ENCODE data around the gene MTMR1.

MTMR1 gene

DNA sequence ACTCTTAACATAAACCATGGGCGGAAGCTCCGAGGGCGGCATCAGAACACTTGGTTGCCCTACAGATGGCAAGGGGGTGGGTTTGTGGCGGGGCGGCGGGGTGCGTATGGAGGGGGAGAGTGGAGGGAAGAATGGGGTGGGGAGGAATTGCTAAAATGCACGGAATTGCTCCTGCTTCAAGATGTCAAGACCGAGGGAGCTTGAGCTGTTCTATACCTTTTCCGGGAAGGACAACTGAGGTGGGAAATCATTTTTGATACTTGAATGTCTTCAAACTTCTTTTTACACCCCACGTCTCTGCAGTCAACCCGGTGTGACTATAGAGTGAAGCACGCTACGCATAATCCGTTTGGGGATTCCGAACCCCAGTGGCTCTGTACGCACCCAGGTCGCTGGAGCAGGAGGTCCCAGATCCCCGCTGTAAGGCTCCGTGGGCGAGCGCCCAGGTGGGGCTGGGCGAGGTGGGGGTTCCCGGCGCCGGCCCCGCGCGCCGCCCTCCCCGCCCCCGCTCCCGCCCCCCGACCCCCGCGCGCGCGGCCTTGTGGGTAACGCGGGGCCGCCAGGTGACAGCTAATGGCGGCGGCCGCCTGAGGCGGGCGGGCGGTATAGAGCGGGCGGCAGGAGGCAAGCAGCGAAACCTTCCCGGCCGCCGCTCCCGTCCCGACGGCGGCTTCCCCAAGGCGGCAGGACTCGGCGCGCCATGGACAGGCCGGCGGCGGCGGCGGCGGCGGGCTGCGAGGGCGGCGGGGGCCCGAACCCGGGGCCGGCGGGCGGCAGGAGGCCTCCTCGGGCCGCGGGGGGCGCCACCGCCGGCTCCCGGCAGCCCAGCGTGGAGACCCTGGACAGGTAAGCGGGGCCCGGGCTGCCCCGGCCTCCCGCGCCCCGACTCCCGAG, at the start of gene MTMR1:
Gene MTMR1 (plus strand): TSS at position 566 of the 894 bp plus-strand sequence. CDS start 135 bp downstream, at position 701.
- no peak for DNase-seq (ENCODE audit: low read depth in 2 of 2)

DNA sequence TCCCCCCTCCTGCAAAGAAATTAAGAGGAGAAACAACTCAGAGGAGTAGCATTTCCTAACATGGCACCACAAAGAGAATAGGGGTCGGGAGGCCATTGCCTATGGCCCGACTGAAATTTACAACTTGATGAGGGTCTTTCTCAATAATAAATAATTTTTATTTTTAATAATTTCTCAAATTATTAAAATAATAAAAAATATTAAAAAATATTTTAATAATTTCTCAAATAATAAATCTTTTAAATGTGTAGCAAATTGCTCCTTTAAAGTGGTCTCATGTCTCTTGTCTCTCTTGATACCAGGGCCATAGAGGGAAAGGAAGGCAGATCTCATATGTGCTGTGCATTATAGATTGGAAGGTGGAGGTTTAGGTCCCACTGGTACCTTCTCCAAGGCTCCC, 49.2 kb upstream of the MTMR1 start:
- no peak for DNase-seq (ENCODE audit: low read depth in 2 of 2)

DNA sequence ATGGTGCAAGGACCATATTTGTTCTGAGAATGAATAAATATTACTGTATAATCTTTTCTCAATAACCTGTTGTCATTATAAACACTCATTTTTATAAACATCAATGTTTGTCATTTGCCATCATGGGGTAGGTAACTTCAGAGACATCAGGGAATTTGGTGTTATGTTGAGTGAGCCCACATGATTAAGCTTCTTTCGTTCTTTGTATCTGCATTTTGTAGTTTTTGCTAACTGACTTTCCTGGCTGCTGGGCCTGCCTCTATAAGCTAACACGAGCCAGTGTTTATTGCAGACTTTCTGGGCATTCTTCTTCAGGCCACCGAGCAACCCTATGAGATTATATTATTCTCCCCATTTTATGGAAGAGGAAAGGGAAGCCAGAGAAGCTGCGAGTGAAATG, 48.8 kb upstream of the MTMR1 start:
- DNase-seq (ENCODE audit: low read depth in 2 of 2) = no peak

DNA sequence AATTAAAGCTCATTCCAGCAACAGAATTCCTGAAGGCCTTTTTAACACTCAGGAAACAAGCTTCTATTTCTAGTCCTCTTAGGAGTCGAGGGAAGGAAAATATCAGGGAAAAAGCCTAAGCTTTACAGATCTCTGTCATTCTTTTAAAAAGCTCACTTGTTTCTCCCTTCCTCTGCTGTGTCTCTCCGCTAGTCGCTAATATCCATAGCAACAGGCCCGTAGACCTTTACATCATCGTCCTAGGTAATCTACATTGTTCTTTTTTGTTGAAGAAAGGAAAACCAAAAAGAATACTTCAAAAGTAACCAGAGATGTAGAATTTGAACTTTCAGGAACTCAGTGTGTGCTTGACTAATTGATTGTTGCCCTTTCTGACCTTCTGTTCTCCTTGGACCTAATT, 45.9 kb upstream of the MTMR1 start:
- no peak for DNase-seq (ENCODE audit: low read depth in 2 of 2)

DNA sequence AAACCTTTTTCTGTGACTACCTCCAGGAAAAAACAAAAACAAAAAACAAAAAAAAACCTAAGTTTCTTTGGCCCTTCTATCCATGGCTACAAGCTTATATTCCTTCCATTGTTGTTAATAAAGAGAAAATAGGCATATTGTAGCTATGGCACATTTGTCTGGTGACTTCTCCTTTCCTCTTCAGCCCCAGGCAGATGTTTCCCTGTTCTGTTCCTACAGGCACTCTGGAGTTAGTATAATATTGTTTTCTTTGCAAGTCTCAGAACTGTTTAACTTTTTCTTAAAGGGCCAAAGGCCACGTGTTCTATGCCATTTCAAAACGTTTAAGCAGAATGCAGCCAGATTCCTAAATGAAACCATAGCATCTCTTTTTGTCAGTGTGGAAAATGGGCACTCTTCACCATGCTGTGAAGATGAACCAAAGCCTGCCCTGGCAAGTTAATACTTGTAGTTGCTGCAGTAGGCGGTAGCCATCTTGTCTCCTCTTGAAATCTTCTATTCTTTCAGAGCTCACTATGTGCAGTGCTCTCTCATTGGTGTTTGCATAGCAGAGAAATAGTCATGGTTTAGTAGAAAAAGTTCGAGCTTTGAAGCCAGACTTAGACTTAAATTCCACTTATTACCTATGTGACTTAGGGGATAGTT, 44.8 kb upstream of the MTMR1 start:
- no peak for DNase-seq (ENCODE audit: low read depth in 2 of 2)

DNA sequence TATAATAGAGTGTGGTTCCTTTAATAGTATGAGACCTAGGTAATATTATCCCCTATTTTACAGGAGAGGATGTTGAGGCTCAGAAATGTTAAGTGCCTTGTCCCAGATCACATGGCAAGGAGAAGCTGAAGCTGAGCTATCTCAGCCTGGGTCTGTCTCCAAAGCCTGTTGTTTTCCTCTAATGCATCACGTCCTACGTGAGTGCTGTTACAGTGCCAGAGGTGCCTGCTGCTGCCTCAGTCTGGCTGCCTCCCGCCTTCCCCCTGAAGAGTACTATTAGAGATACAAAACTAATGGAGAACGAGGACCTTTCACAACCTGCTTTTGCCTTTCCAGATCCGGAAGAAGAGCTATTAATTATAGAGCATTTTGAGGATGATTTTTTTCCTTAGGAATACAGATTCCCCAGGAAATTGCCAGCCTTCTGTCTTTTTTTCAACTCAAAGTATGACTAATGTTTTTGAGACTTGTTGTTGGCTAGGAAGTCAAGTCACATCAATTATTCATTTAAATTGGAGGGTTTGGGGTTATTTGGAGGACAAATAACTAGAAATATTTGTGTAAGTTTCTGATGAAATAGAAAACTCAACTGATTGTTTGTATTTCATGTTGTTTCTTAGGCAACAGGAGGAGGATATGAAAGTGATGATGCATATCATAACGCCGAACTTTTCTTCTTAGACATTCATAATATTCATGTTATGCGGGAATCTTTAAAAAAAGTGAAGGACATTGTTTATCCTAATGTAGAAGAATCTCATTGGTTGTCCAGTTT, 43.9 kb upstream of the MTMR1 start:
- peak in 1 of 2 experiments; percentile 14 for DNase-seq (ENCODE audit: low read depth in 2 of 2)

DNA sequence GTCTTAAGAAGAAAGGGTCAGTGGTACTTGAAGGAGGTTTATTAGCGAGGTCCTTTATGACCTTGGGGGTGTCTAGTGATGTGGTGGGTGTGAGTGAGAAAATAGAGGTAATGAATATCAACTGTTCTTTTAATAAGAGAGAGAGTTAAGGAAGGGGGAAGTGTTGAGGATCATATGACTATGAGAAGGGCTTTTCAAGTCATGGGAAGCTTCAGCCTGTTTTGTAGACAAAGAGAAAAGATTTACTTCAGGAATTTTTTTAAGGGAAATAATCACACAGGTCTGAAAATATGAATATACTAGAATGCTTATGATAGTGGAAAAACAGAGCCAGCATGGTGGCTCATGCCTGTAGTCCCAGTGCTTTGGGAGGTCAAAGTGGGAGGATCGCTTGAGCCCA, 41.3 kb upstream of the MTMR1 start:
- DNase-seq (ENCODE audit: low read depth in 2 of 2) = no peak

DNA sequence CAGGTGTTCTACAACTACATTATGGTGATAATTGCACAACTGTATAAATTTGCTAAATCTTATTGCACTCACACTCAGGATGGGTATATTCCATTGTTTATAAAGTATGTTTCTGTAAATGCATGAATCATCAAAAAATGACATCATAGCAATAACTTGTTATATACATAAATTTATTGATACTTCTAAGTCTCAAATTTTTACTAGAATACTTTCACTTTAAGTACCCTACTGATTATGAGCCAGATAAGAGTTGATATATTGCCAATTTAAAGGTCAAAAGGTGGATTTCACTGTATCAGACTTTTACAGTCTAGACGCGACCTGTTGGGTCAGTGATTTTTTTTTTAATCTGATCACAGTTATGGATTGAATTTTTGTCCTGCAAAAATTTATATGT, 37.4 kb upstream of the MTMR1 start:
- no peak for DNase-seq (ENCODE audit: low read depth in 2 of 2)

DNA sequence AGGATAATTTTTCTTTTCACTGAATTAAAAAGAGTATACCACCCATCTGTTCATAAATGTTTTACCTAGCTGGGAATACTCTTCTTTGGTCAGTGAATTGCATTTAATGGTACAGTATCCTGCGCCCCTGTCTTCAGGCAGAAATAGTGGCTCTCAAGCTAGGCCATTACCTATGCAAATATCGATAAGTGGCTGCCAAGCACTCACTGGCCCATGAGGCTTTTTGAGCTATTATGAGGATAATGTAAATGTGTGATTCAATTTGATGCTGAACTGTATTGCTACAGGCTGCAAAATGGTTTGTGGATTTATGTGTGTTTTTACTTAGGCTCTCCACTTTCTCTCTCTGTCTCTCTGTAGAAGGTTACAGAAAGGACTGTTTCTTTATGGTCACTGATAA, 30.1 kb upstream of the MTMR1 start:
- no peak for DNase-seq (ENCODE audit: low read depth in 2 of 2)

DNA sequence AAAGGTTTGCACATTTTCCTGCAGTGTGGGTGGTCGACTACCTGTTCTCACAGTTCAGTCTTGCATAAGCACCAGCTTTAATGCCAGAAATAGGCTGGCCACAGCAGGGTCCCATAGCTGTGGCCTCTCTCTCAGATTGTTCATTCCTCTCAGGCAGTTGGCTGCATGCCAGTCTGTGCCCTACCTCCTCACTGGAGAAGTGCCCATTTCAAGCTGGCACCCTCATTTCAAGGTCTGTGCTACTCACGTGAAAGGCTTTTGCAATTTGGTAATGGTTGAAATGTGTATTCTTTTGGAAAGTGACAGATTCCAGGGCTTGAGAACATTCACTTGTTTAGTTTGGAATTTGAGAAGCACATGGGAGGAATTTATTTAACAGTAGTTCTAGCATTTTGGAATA, 28.9 kb upstream of the MTMR1 start:
- DNase-seq (ENCODE audit: low read depth in 2 of 2) = no peak

DNA sequence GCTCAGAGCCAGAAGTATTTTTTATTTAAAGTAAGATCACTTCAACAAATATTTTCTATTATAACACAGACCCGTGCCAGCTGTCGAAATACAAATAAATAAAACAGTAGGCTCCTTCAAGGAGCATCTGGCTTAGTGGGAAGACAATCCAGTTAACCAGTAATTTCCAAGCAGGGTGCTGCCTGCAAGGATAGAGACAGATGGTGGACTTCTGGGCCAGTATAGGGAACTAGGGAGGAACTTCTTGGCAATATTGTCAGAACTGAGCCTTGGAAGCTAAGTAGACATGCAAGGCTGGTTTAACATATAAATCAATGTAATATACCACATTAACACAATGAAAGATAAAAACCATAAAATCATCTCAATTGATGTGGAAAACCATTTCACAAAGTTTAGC, 17.0 kb upstream of the MTMR1 start:
- DNase-seq (ENCODE audit: low read depth in 2 of 2) = no peak

DNA sequence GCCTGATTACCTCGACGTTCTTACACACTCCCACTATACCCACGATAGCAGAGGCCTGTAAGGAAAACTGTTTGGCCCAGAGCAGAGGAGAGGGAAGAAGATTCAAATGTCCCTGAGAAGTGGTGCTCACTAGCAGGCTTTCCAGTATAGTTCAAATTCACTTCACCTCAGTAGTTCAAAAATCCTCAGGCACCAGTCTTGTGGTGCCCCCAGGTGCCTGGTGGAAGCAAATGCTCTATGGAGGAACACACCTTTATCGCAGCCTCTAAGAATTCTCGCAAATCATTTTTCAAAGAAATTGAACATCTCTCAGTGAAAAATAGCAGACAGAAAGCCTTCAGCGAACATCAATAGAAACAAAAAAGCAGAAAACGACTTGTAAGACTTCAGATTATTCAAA, 12.2 kb upstream of the MTMR1 start:
- no peak for DNase-seq (ENCODE audit: low read depth in 2 of 2)

DNA sequence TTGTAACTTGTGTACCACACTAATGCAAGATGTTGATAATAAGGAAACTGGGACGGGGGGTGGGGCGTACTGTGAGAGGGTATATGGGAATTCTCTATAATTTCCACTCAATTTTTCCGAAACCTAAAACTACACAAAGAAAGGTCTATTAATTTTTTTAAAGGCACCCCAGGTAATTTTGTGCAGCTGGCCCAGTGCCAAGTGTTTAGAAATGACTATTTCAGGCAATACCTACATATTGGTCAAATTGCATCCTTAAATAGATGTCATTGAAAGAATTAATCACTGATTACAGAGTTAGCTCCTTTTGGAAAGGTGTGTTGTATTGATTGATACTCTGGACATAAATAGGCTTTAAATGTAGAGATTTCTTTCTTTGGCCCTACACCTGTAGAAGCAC, 10.1 kb upstream of the MTMR1 start:
- no peak for DNase-seq (ENCODE audit: low read depth in 2 of 2)

DNA sequence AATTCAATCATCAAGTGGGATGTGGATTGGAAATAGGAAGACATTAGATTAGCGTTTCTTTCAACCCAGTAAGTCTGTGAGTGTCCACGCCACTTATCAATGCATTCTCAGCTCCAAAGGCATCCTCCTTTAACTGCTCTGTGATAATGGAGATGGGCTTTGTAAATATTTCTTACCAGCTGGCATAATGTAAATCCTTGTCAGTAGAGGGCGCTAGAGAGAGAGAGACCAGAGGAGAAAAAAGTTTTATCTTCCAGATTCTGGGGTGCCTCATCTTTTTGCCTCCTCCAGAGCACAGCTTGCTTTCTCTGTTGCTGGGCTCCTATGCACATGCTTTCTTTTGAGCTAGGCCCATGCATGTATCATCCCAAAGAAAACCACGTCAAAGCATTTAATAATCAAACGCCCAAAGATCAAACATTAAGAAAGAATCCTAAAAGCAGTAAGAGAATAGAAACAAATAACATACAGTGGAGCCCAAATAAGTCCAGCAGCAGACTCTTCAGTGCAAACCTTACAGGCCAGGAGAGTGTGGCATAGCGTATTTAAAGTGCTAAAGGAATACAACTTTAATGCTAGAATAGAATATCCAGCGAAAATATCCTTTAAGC, 9.6 kb upstream of the MTMR1 start:
- DNase-seq (ENCODE audit: low read depth in 2 of 2) = no peak

DNA sequence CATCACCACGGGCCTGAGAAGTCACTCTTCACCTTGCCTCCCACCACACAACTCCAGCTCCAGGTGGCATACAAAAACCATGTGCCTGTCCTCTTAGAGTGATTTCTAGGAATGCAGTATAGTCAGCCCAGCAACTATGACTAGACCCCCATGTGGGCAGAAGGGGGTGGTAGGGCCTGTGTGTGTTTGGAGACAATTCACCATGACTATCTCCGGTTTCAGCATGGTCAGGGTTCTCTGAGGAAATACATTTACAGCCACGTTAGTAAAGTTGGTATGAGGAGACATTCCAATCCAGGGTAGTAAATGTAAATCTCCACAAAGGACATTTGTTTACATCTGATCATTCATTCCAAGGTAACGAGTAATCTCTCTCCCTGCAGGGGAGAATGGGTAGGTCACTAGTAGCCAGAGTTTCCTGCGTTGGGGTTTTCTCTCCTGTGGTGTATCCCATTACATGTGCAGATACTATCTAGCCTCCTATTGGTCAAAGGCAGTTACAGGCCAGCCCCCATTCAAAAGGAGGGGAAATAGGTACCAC, 4.2 kb upstream of the MTMR1 start:
- peak; percentile 81 for DNase-seq (ENCODE audit: low read depth in 2 of 2)

DNA sequence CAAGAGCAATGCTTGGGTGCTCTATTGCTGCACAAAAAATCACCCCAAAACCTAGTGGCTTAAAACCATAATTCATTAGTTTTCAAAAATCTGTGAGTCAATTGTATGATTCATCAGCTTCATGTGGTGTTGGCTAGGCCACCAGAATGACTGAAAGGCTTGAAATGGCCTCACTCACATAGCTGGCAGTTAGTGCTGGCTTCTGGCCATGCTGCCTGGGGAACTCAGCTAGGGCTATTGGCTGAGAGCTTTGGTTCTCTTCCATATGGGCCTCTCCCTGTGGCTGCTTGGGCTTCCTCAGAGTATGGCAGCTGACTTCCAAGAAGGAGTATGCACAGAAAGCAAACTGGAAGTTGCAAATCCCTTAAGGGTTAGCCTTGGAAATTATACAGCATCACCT, 3.1 kb upstream of the MTMR1 start:
- peak; percentile 75 to 80 for DNase-seq (ENCODE audit: low read depth in 2 of 2)

DNA sequence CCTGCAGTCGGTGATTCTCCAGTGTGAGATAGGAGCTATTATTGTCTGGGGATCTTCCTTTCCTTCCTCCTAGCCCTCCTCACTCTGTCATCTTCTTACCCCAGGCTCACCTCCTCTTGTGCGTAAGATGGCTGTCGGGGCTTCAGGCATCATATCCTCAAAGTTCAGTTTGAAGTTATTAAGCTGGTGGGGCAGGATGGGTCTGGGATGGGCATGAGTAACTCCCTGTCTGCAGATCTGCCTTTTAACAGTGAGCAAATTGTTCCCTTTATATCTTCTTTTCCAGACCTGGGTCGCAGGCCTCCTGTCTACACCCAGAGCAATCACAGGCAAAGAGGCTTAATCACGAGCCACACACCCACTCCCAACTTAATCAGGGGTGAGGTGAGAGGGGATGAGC, 900 bp upstream of the MTMR1 start:
- DNase-seq (ENCODE audit: low read depth in 2 of 2) = no peak

DNA sequence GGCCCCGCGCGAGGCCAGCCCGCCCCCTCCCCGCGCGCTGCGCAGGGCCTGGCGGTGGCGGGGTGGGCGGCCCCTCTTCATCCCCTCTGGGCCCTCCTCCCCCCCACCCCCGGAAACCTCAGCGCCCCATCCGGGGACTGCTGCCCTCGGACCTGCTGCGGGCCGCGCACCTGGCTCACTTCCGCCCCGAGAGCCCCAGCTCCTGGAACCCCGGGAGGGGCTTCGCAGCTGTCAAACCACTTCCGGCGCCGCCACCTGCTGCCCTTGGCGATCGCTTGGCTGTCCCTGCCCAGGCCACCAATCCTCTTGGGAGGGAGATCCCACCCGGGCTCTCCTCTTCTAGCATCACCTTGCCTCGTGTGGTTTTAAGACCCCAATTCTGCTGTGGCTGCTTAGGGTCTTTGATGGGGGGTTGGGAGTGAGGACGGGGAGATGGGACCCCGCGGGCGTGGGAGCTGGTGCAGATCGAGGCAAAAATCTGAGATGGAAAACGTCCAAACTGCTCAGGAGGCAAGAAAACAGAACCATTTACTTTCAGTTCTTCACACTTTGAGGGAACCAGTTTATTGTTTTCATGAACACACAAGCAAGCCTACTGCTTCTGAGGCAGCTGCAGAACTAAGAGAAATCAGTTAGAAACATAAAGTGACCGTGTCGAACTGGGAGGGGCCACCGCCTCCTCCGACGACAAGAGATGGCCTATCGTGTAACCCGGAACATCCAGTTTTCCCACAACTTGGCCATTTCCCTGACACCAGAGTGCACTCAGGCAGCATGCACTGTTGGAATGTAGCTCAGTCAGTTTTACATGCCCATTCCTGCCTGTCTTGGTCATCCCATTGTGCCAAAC, 754 bp downstream of the MTMR1 start:
- no peak for DNase-seq (ENCODE audit: low read depth in 2 of 2)

DNA sequence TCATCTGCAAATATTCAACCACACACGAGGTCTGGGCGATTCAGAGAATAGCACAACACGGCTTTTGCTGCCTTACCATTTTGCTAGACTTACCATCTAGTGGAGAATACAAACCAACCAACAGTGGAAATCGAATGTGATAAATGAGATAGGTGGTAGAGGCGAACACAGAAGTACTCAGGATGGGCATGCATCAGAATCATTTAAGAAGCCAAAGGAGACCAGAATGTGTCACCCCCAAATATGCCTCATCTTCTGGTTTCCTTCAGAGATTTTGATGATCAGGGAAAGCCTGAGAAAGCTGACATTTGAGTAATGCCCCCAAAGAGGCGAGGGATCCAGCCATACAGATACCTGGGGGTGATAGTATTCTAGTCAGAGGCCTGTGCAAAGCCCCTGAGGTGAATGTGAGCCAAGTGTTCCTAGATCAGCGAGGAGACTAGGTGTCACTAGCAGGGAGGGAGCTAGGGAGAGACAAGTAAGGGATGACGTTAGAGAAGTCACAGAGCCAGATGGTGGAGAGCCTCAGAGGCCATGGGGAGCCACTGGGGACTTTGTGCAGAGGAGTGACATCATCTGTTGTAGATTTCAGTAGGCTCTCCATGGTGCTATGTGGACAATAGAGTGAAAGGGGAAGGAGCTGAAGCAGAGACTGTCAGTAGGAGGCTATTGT, 1.7 kb downstream of the MTMR1 start:
- DNase-seq (ENCODE audit: low read depth in 2 of 2) = no peak

DNA sequence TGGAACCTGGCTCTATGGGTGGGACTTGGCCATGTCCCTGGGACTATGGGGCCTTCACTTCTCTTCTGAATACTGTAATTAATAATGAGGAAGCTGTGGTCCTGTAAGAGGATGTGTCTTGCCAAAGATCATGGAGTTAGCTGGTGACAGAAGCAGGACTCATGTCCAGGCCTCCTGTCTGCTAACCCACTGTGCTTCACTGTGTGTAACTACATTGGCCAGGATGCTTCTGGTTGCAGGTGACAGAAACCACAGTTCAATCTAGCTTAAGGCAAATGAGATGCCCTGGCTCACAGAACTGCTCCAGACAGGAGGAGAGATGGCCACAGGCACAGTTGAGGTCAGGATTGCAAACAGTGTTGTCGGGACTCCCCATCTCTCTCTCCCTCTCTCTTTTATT, 3.1 kb downstream of the MTMR1 start:
- no peak for DNase-seq (ENCODE audit: low read depth in 2 of 2)

All from fibroblast of skin of left biceps (primary cell).